ENCODE measurements around the gene MYL7.

MYL7 gene

GRCh38 chr7:44110719-44111635 lies 30.2 kb downstream of the MYL7 start:
- Histone ChIP-seq H3K79me2 (ENCODE audit: control insufficient read depth, low read length) (no peaks in the 10 kb centered on the region), H3K9me3 (ENCODE audit: control insufficient read depth, insufficient read depth, low read length) (no peaks in the 10 kb centered on the region), H3K36me3 (ENCODE audit: control insufficient read depth, low read length) (peaks cover 24% of the 10 kb centered on the region), H3K4me2 (ENCODE audit: low read length) (no peak overlapping the region), H3F3A (ENCODE audit: control insufficient read depth, insufficient read depth) (no peaks in the 10 kb centered on the region), H4K20me1 (ENCODE audit: control insufficient read depth, insufficient read depth, low read depth, low read length) (no peaks in the 10 kb centered on the region), H3K27ac (ENCODE audit: low read depth, low read length) (no peak overlapping the region), H3K9me2 (replicated peaks; ENCODE audit: control insufficient read depth, low read length) (no peaks in the 10 kb centered on the region), H3K4me1 (ENCODE audit: control insufficient read depth, low read length) (no peaks in the 10 kb centered on the region), H3K27me3 (ENCODE audit: control insufficient read depth, low read length) (peaks cover 8% of the 10 kb centered on the region), H3K4me3 (ENCODE audit: low read length) (no peak overlapping the region)
- TF ChIP-seq EZH2phosphoT487 (IDR thresholded peaks at IDR 0.05; ENCODE audit: borderline replicate concordance, low read length) (no peak), CTCF (IDR thresholded peaks at IDR 0.05; ENCODE audit: low read depth, low read length, poor library complexity, severe bottlenecking) (no peak)

DNA sequence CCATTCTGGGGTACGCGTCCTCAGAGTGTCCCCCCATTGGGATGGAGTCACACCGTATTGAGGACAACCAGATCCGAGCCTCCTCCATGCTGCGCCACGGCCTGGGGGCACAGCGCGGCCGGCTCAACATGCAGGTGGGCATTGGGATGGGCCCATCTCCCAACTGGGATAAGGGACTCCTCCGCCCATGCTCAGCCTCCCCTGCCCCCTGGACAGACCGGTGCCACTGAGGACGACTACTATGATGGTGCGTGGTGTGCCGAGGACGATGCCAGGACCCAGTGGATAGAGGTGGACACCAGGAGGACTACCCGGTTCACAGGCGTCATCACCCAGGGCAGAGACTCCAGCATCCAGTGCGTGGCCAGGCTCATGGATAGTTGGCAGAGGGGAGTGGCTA lies 31.1 kb downstream of the MYL7 start:
- Histone ChIP-seq H3K27me3 (ENCODE audit: control insufficient read depth, low read length) (peaks cover 17% of the 10 kb centered on the region), H3K4me2 (ENCODE audit: low read length) (no peak overlapping the region), H4K20me1 (ENCODE audit: control insufficient read depth, insufficient read depth, low read depth, low read length) (no peaks in the 10 kb centered on the region), H3K9me2 (replicated peaks; ENCODE audit: control insufficient read depth, low read length) (no peaks in the 10 kb centered on the region), H3K9me3 (ENCODE audit: control insufficient read depth, insufficient read depth, low read length) (no peaks in the 10 kb centered on the region), H3K79me2 (ENCODE audit: control insufficient read depth, low read length) (no peaks in the 10 kb centered on the region), H3K4me3 (ENCODE audit: low read length) (no peak overlapping the region), H3K27ac (ENCODE audit: low read depth, low read length) (no peak overlapping the region), H3K4me1 (ENCODE audit: control insufficient read depth, low read length) (no peaks in the 10 kb centered on the region), H3K36me3 (ENCODE audit: control insufficient read depth, low read length) (peaks cover 15% of the 10 kb centered on the region), H3F3A (ENCODE audit: control insufficient read depth, insufficient read depth) (no peaks in the 10 kb centered on the region)
- TF ChIP-seq EZH2phosphoT487 (IDR thresholded peaks at IDR 0.05; ENCODE audit: borderline replicate concordance, low read length), result no peak
- no peak for TF ChIP-seq CTCF (IDR thresholded peaks at IDR 0.05; ENCODE audit: low read depth, low read length, poor library complexity, severe bottlenecking)

DNA sequence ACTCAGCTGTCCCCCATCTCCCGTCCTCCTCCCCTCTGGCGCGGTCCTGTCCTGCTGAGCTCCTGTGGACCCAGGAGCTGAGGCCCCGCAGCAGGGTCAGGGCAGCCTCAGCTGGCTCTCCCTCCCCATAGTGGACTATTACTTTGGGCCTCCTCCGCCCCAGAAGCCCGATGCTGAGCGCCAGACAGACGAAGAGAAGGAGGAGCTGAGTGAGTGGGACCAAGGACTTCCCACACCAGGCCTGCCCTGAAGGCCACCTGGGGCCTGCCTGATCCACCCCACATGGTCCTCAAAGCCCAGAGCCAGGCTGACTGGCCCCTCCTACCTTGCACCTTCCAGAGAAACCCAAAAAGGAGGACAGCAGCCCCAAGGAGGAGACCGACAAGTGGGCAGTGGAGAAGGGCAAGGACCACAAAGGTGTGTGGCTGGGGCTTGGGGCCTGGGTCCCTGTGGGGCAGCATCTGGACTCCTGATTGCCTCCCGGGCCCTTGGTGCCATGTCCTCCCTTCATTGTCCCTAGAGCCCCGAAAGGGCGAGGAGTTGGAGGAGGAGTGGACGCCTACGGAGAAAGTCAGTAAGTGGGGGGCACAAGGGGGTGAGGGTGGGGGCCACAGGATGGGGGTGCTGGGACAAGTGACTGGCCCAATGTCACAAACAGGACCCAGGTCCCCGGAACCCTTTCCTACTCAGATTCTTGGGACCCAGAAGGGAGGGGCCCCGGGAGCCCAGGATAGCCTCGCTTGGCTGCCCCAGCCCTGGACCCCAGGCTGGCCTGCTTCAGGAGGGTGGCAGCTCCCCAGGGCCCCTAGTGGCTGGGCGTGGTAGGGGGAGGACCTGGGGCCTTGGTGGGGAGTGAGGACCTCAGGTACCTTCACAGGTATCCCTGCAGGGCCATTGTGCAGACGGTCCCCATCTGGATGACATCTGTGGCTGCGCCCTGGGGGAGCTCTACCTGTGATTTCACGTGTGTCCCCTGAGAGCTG lies 32.1 kb downstream of the MYL7 start:
- H3K27me3 ChIP-seq (ENCODE audit: control insufficient read depth, low read length), result peaks cover 25% of the 10 kb centered on the region
- no peaks in the 10 kb centered on the region for H4K20me1 ChIP-seq (ENCODE audit: control insufficient read depth, insufficient read depth, low read depth, low read length)
- H3K79me2 ChIP-seq (ENCODE audit: control insufficient read depth, low read length), result no peaks in the 10 kb centered on the region
- H3K4me3 ChIP-seq (ENCODE audit: low read length), result no peak overlapping the region
- H3F3A ChIP-seq (ENCODE audit: control insufficient read depth, insufficient read depth), result no peaks in the 10 kb centered on the region
- H3K4me2 ChIP-seq (ENCODE audit: low read length), result no peak overlapping the region
- no peak overlapping the region for H3K27ac ChIP-seq (ENCODE audit: low read depth, low read length)
- peaks cover 5% of the 10 kb centered on the region; the same call in 1 of the 2 replicates for H3K4me1 ChIP-seq (ENCODE audit: control insufficient read depth, low read length)
- no peaks in the 10 kb centered on the region for H3K9me2 ChIP-seq (replicated peaks; ENCODE audit: control insufficient read depth, low read length)
- TF ChIP-seq EZH2phosphoT487 (IDR thresholded peaks at IDR 0.05; ENCODE audit: borderline replicate concordance, low read length), result no peak
- TF ChIP-seq CTCF (IDR thresholded peaks at IDR 0.05; ENCODE audit: low read depth, low read length, poor library complexity, severe bottlenecking), result peak; percentile 48
- peaks cover 5% of the 10 kb centered on the region for H3K36me3 ChIP-seq (ENCODE audit: control insufficient read depth, low read length)
- no peaks in the 10 kb centered on the region for H3K9me3 ChIP-seq (ENCODE audit: control insufficient read depth, insufficient read depth, low read length)

All from DOHH2 (cell line).